ENCODE measurements around the gene EYA3. TPM values are rescaled to one million over a fixed set of nuclear protein-coding genes. Genes with fewer than 3 reads are reported as not detected.

EYA3 gene
- total and polyA plus RNA-seq, 2 donors (not counting 3 experiments of a cell fraction or from before 2014, with no cell fraction given): 12.7 to 33.0 TPM

- TF ChIP-seq POLR2A (IDR thresholded peaks at IDR 0.05; ENCODE audit: low read depth, low read length) (no peak), GATA2 (IDR thresholded peaks at IDR 0.05; ENCODE audit: insufficient read depth, insufficient read length, low read depth, low read length) (no peak), MAX (IDR thresholded peaks at IDR 0.05; ENCODE audit: insufficient read depth, insufficient read length) (no peak), CTCF (IDR thresholded peaks at IDR 0.05; ENCODE audit: extremely low read depth in 1 of 2, insufficient read depth in 1 of 2, low read depth in 1 of 2, low read length in 2 of 2) (no peak), FOS (IDR thresholded peaks at IDR 0.05; ENCODE audit: borderline replicate concordance, insufficient read depth, low read length) (no peak), POLR2AphosphoS5 (IDR thresholded peaks at IDR 0.05; ENCODE audit: insufficient read depth, low read depth, low read length) (no peak), MYC (IDR thresholded peaks at IDR 0.05; ENCODE audit: low read depth, low read length) (no peak), JUN (IDR thresholded peaks at IDR 0.05; ENCODE audit: borderline replicate concordance, insufficient read depth, insufficient read length, low read depth) (no peak), EZH2 (IDR thresholded peaks at IDR 0.05; ENCODE audit: borderline replicate concordance, low read depth, low read length, severe bottlenecking) (no peak)
- H3K4me3 ChIP-seq (replicated peaks in 1 of 3; ENCODE audit: insufficient read depth in 1 of 3, low read depth in 1 of 3, low read length in 3 of 3): no peak overlapping the region
- CTCF ChIA-PET: no interaction called here
- H3K4me1 ChIP-seq (ENCODE audit: control insufficient read depth, extremely low read depth, insufficient read depth, low read length): no peaks in the 10 kb centered on the region
- no peaks in the 10 kb centered on the region for H3K9me3 ChIP-seq (replicated peaks; ENCODE audit: control insufficient read depth, insufficient read depth, low read length)
- no peaks in the 10 kb centered on the region for H3K36me3 ChIP-seq (ENCODE audit: control insufficient read depth in 2 of 2, extremely low read depth in 1 of 2, insufficient read depth in 2 of 2, low read length in 2 of 2)
- no peak overlapping the region for H3K9ac ChIP-seq (replicated peaks; ENCODE audit: extremely low read depth, insufficient read depth, low read length)
- peak overlapping the region; percentile 59 for H2AFZ ChIP-seq (ENCODE audit: low read depth, low read length)
- peaks cover 10% of the 10 kb centered on the region in 2 experiments for H3K27me3 ChIP-seq (ENCODE audit: control insufficient read depth in 2 of 2, insufficient read depth in 2 of 2, low read length in 2 of 2)
- H3K9me1 ChIP-seq (replicated peaks; ENCODE audit: control insufficient read depth, extremely low read depth, insufficient read depth, low read length): no peaks in the 10 kb centered on the region
- intact Hi-C loops (cut with micrococcal nuclease): no loop called here
- no peaks in the 10 kb centered on the region for H4K20me1 ChIP-seq (replicated peaks; ENCODE audit: control insufficient read depth, extremely low read depth, insufficient read depth, low read length)
- no TSS peak for BruUV-seq (replicated peaks)
- DNase-seq (ENCODE audit: low read depth, low spot score): no peak
- H3K79me2 ChIP-seq (ENCODE audit: control insufficient read depth, insufficient read depth, low read length): no peaks in the 10 kb centered on the region
- FAIRE-seq: no peak
- dilution Hi-C loops (cut with MboI; ENCODE audit: extremely low pct_ligation_motif_present, low sequenced_read_pairs): no loop called here
- no peak overlapping the region for H3K4me2 ChIP-seq (ENCODE audit: insufficient read depth, low read length)
- no peak overlapping the region for H3K27ac ChIP-seq (ENCODE audit: insufficient read depth, low read depth, low read length)
- POLR2A ChIA-PET: no interaction called here
These were observed 35.1 kb upstream of the EYA3 start for GRCh38 chr1:28123461-28123961.

Measured in endothelial cell of umbilical vein (primary cell).